H1 (cell line): ENCODE measurements around the gene COTL1.

Experiments
- ATF3 ChIP-seq: IDR thresholded peaks from 2 replicates; pipeline ENCODE4 v1.6.1; 2011; ENCODE audit warnings: low read depth, mild to moderate bottlenecking, low read length; ENCODE audit not compliant: insufficient read depth
- CTCF ChIP-seq, 3 experiments: IDR thresholded peaks; 1 replicate in 2 of 3; 2 replicates in 1 of 3; pipeline versions ENCODE4 v1.5.1 to v1.6.1; 2011; ENCODE audit warnings: low read length in 3 of 3, mild to moderate bottlenecking in 3 of 3, inconsistent platforms in 2 of 3, low read depth in 1 of 3, moderate library complexity in 1 of 3; ENCODE audit not compliant: insufficient read depth in 1 of 3; ENCODE audit errors: control extremely low read depth in 1 of 3
- MAX ChIP-seq: IDR thresholded peaks from 2 replicates; pipeline ENCODE4 v1.6.1; 2012; ENCODE audit warnings: inconsistent platforms

GRCh38 chr16:84650062-84650991 lies 32.4 kb upstream of the COTL1 start:
- TF ChIP-seq CTCF (IDR thresholded peaks at IDR 0.05; ENCODE audit: control extremely low read depth in 1 of 3, insufficient read depth in 1 of 3, low read depth in 1 of 3, low read length in 3 of 3) (no peak), MAX (no peak), ATF3 (no peak)
